Measurements from ENCODE around the gene SLC4A1AP.

SLC4A1AP gene

GRCh38 chr2:27702302-27702701 lies 38.6 kb downstream of the SLC4A1AP start:
- DNase-seq (ENCODE audit: low read depth) = no peak

GRCh38 chr2:27703638-27704341 lies 40.1 kb downstream of the SLC4A1AP start:
- peak; percentile 64 for DNase-seq (ENCODE audit: low read depth)

GRCh38 chr2:27704342-27704876 lies 40.7 kb downstream of the SLC4A1AP start:
- DNase-seq (ENCODE audit: low read depth) = no peak

GRCh38 chr2:27705851-27706622 lies 42.3 kb downstream of the SLC4A1AP start:
- DNase-seq (ENCODE audit: low read depth) = no peak

GRCh38 chr2:27707462-27708256 lies 44.0 kb downstream of the SLC4A1AP start:
- DNase-seq (ENCODE audit: low read depth) = no peak

GRCh38 chr2:27708257-27708654 lies 44.6 kb downstream of the SLC4A1AP start:
- no peak for DNase-seq (ENCODE audit: low read depth)

- no peak for DNase-seq (ENCODE audit: low read depth)
Measured at GRCh38 chr2:27708666-27709065, 45.0 kb downstream of the SLC4A1AP start.

- DNase-seq (ENCODE audit: low read depth) = no peak
Measured at GRCh38 chr2:27709326-27709725, 45.6 kb downstream of the SLC4A1AP start.

GRCh38 chr2:27709960-27710575 lies 46.4 kb downstream of the SLC4A1AP start:
- no peak for DNase-seq (ENCODE audit: low read depth)

GRCh38 chr2:27710640-27711430 lies 47.1 kb downstream of the SLC4A1AP start:
- DNase-seq (ENCODE audit: low read depth) = no peak

- DNase-seq (ENCODE audit: low read depth) = no peak
Measured at GRCh38 chr2:27711804-27712203, 48.1 kb downstream of the SLC4A1AP start.

GRCh38 chr2:27712522-27712921 lies 48.8 kb downstream of the SLC4A1AP start:
- no peak for DNase-seq (ENCODE audit: low read depth)

GRCh38 chr2:27713201-27713600 lies 49.5 kb downstream of the SLC4A1AP start:
- DNase-seq (ENCODE audit: low read depth) = no peak

GRCh38 chr2:27714053-27714452 lies 50.4 kb downstream of the SLC4A1AP start:
- DNase-seq (ENCODE audit: low read depth) = no peak

GRCh38 chr2:27714851-27715291 lies 51.2 kb downstream of the SLC4A1AP start:
- no peak for DNase-seq (ENCODE audit: low read depth)

GRCh38 chr2:27715318-27716210 lies 51.9 kb downstream of the SLC4A1AP start:
- DNase-seq (ENCODE audit: low read depth) = no peak

GRCh38 chr2:27716301-27717069 lies 52.8 kb downstream of the SLC4A1AP start:
- DNase-seq (ENCODE audit: low read depth) = no peak

- no peak for DNase-seq (ENCODE audit: low read depth)
Measured at GRCh38 chr2:27717070-27717795, 53.5 kb downstream of the SLC4A1AP start.

All from CMK (cell line).